ENCODE data around the gene FAM181B.

- no peak for TF ChIP-seq CTCF (IDR thresholded peaks at IDR 0.05)
- TF ChIP-seq POLR2AphosphoS5 (IDR thresholded peaks at IDR 0.05; ENCODE audit: low read depth, low read length) = no peak
- no peak for TF ChIP-seq SIN3A (IDR thresholded peaks at IDR 0.05; ENCODE audit: borderline replicate concordance, insufficient read depth, low read depth, low read length)
- TF ChIP-seq TCF7L2 (IDR thresholded peaks at IDR 0.05; ENCODE audit: low read depth, low read length) = no peak
These were observed 47.5 kb downstream of the FAM181B start for GRCh38 chr11:82686211-82686610.

All from Panc1 (cell line).